ENCODE data around the gene BOLA3. TPM values are rescaled to one million over a fixed set of nuclear protein-coding genes. Genes with fewer than 3 reads are reported as not detected.
"Not testable (repeated sequence)": the region's sequence is repeated elsewhere in the genome, so short reads cannot be mapped to it uniquely, and the experiment has no call there.

The BOLA3 gene
- total and polyA plus RNA-seq, 2 donors (not counting 1 experiment from before 2014, with no cell fraction given): 28.2 to 48.8 TPM

GRCh38 chr2:74191596-74192380 lies 44.1 kb upstream of the BOLA3 start:
- no peaks in the 10 kb centered on the region for H3K27me3 ChIP-seq (ENCODE audit: control insufficient read depth, insufficient read depth, low read length)
- no peak overlapping the region for H3K4me2 ChIP-seq (ENCODE audit: extremely low read depth, insufficient read depth, low read length)
- H3K4me3 ChIP-seq (replicated peaks in 1 of 4; ENCODE audit: control extremely low read depth in 1 of 4, insufficient read depth in 1 of 4, low read depth in 3 of 4, low read length in 4 of 4): no peak overlapping the region
- no peaks in the 10 kb centered on the region for H4K20me1 ChIP-seq (ENCODE audit: control insufficient read depth, extremely low read depth, insufficient read depth, low read length)
- TF ChIP-seq CTCF (conservative IDR thresholded peaks at IDR 0.05 in 1 of 2, IDR thresholded peaks at IDR 0.05 in 1 of 2; ENCODE audit: low read depth in 1 of 2, low read length in 2 of 2): no peak
- no peak for TF ChIP-seq EZH2 (IDR thresholded peaks at IDR 0.05; ENCODE audit: low read length, missing control alignments)
- H2AFZ ChIP-seq (ENCODE audit: low read length): no peak overlapping the region
- H3K36me3 ChIP-seq (ENCODE audit: control insufficient read depth, insufficient read depth, low read length): no peaks in the 10 kb centered on the region
- peaks cover 3% of the 10 kb centered on the region for H3K4me1 ChIP-seq (ENCODE audit: control insufficient read depth, extremely low read depth, insufficient read depth, low read length)
- no peak overlapping the region for H3K27ac ChIP-seq (ENCODE audit: insufficient read depth, low read length)
- no peaks in the 10 kb centered on the region for H3K79me2 ChIP-seq (ENCODE audit: control insufficient read depth, insufficient read depth, low read length)
- no peak overlapping the region for H3K9ac ChIP-seq (ENCODE audit: insufficient read depth, low read length)
- no peaks in the 10 kb centered on the region for H3K9me3 ChIP-seq (ENCODE audit: control insufficient read depth, insufficient read depth, low read depth, low read length)
- no peak for DNase-seq (ENCODE audit: low read depth in 2 of 2)

GRCh38 chr2:74188696-74189095 lies 41.0 kb upstream of the BOLA3 start:
- H3K36me3 ChIP-seq (ENCODE audit: control insufficient read depth, insufficient read depth, low read length): no peaks in the 10 kb centered on the region
- H4K20me1 ChIP-seq (ENCODE audit: control insufficient read depth, extremely low read depth, insufficient read depth, low read length): no peaks in the 10 kb centered on the region
- DNase-seq (ENCODE audit: low read depth in 2 of 2): no peak
- H3K4me2 ChIP-seq (ENCODE audit: extremely low read depth, insufficient read depth, low read length): no peak overlapping the region
- no peaks in the 10 kb centered on the region for H3K9me3 ChIP-seq (ENCODE audit: control insufficient read depth, insufficient read depth, low read depth, low read length)
- H3K79me2 ChIP-seq (ENCODE audit: control insufficient read depth, insufficient read depth, low read length): no peaks in the 10 kb centered on the region
- no peak overlapping the region for H3K4me3 ChIP-seq (replicated peaks in 1 of 4; ENCODE audit: control extremely low read depth in 1 of 4, insufficient read depth in 1 of 4, low read depth in 3 of 4, low read length in 4 of 4)
- peaks cover 3% of the 10 kb centered on the region for H3K27me3 ChIP-seq (ENCODE audit: control insufficient read depth, insufficient read depth, low read length)
- H3K9ac ChIP-seq (ENCODE audit: insufficient read depth, low read length): no peak overlapping the region
- no peak overlapping the region for H3K27ac ChIP-seq (ENCODE audit: insufficient read depth, low read length)
- no peak overlapping the region for H2AFZ ChIP-seq (ENCODE audit: low read length)
- no peak for TF ChIP-seq CTCF (conservative IDR thresholded peaks at IDR 0.05 in 1 of 2, IDR thresholded peaks at IDR 0.05 in 1 of 2; ENCODE audit: low read depth in 1 of 2, low read length in 2 of 2)
- peaks cover 3% of the 10 kb centered on the region for H3K4me1 ChIP-seq (ENCODE audit: control insufficient read depth, extremely low read depth, insufficient read depth, low read length)

GRCh38 chr2:74188018-74188601 lies 40.4 kb upstream of the BOLA3 start:
- no peak overlapping the region for H3K9ac ChIP-seq (ENCODE audit: insufficient read depth, low read length)
- H3K27ac ChIP-seq (ENCODE audit: insufficient read depth, low read length): no peak overlapping the region

GRCh38 chr2:74186706-74187105 lies 39.0 kb upstream of the BOLA3 start:
- not testable (repeated sequence) for H3K4me3 ChIP-seq (replicated peaks in 1 of 4; ENCODE audit: control extremely low read depth in 1 of 4, insufficient read depth in 1 of 4, low read depth in 3 of 4, low read length in 4 of 4); H3K27ac ChIP-seq (ENCODE audit: insufficient read depth, low read length); H3K36me3 ChIP-seq (ENCODE audit: control insufficient read depth, insufficient read depth, low read length); H2AFZ ChIP-seq (ENCODE audit: low read length); H3K4me1 ChIP-seq (ENCODE audit: control insufficient read depth, extremely low read depth, insufficient read depth, low read length); H3K79me2 ChIP-seq (ENCODE audit: control insufficient read depth, insufficient read depth, low read length); H3K27me3 ChIP-seq (ENCODE audit: control insufficient read depth, insufficient read depth, low read length); H3K9ac ChIP-seq (ENCODE audit: insufficient read depth, low read length); H3K9me3 ChIP-seq (ENCODE audit: control insufficient read depth, insufficient read depth, low read depth, low read length); DNase-seq (ENCODE audit: low read depth in 2 of 2); H4K20me1 ChIP-seq (ENCODE audit: control insufficient read depth, extremely low read depth, insufficient read depth, low read length); H3K4me2 ChIP-seq (ENCODE audit: extremely low read depth, insufficient read depth, low read length)

More at GRCh38 chr2:74188018-74188601, 40.4 kb upstream of the BOLA3 start:
- H4K20me1 ChIP-seq (ENCODE audit: control insufficient read depth, extremely low read depth, insufficient read depth, low read length): no peaks in the 10 kb centered on the region
- no peak overlapping the region for H2AFZ ChIP-seq (ENCODE audit: low read length)
- H3K4me2 ChIP-seq (ENCODE audit: extremely low read depth, insufficient read depth, low read length): no peak overlapping the region
- H3K27me3 ChIP-seq (ENCODE audit: control insufficient read depth, insufficient read depth, low read length): peaks cover 3% of the 10 kb centered on the region
- H3K4me3 ChIP-seq (replicated peaks in 1 of 4; ENCODE audit: control extremely low read depth in 1 of 4, insufficient read depth in 1 of 4, low read depth in 3 of 4, low read length in 4 of 4): no peak overlapping the region
- H3K79me2 ChIP-seq (ENCODE audit: control insufficient read depth, insufficient read depth, low read length): no peaks in the 10 kb centered on the region
- peak; percentile 76 to 82 for DNase-seq (ENCODE audit: low read depth in 2 of 2)
- H3K36me3 ChIP-seq (ENCODE audit: control insufficient read depth, insufficient read depth, low read length): no peaks in the 10 kb centered on the region
- no peaks in the 10 kb centered on the region for H3K9me3 ChIP-seq (ENCODE audit: control insufficient read depth, insufficient read depth, low read depth, low read length)
- H3K4me1 ChIP-seq (ENCODE audit: control insufficient read depth, extremely low read depth, insufficient read depth, low read length): peaks cover 3% of the 10 kb centered on the region
- no peak for TF ChIP-seq EZH2 (IDR thresholded peaks at IDR 0.05; ENCODE audit: low read length, missing control alignments)
- no peak for TF ChIP-seq CTCF (conservative IDR thresholded peaks at IDR 0.05 in 1 of 2, IDR thresholded peaks at IDR 0.05 in 1 of 2; ENCODE audit: low read depth in 1 of 2, low read length in 2 of 2)

All from fibroblast of lung (primary cell).